Gastroesophageal sphincter (tissue), 3 donors: ENCODE measurements around the gene TSC22D4.
"Not testable (repeated sequence)": the region's sequence is repeated elsewhere in the genome, so short reads cannot be mapped to it uniquely, and the experiment has no call there.

Experiments
- CTCF ChIP-seq, 4 experiments: fragments of 200-600 bp in 2 of 4; fragments of 450-650 bp in 2 of 4; sonication (generic) in 1 of 4; IDR thresholded peaks; one replicate each; pipeline ENCODE4 v1.5.1; 2017 to 2019; ENCODE audit warnings: antibody characterized with exemption in 4 of 4, mild to moderate bottlenecking in 2 of 4, moderate library complexity in 2 of 4
- POLR2A ChIP-seq, 2 donors: fragments of 450-650 bp; IDR thresholded peaks; one replicate each; pipeline ENCODE4 v1.6.1; 2017; ENCODE audit warnings: antibody characterized with exemption in 2 of 2, mild to moderate bottlenecking in 2 of 2, moderate library complexity in 1 of 2
- POLR2AphosphoS5 ChIP-seq: sonication (generic); formaldehyde crosslinking; IDR thresholded peaks from one replicate; pipeline ENCODE4 v1.6.1; 2017; ENCODE audit warnings: antibody characterized with exemption

GRCh38 chr7:100528108-100528866, 49.3 kb upstream of the TSC22D4 start:
- TF ChIP-seq CTCF (IDR thresholded peaks at IDR 0.05); POLR2A (IDR thresholded peaks at IDR 0.05); POLR2AphosphoS5: not testable (repeated sequence)
